Endothelial cell (in vitro differentiated cells): ENCODE data around the gene TARP.

Experiments
- DNase-seq: peaks from one replicate; pipeline ENCODE4 v3.0.0; 2021; ENCODE audit warnings: low spot score
- H3K27ac Mint-ChIP-seq: one replicate; pipeline ENCODE4 v1.8.0; 2021; ENCODE audit warnings: mixed read lengths, inconsistent platforms; ENCODE audit not compliant: unreplicated experiment
- H3K27me3 Mint-ChIP-seq: one replicate; pipeline ENCODE4 v1.8.0; 2021; ENCODE audit warnings: mild to moderate bottlenecking, moderate library complexity, mixed read lengths, inconsistent platforms; ENCODE audit not compliant: unreplicated experiment
- H3K36me3 Mint-ChIP-seq: one replicate; pipeline ENCODE4 v1.8.0; 2021; ENCODE audit warnings: mild to moderate bottlenecking, low read depth, mixed read lengths, inconsistent platforms; ENCODE audit not compliant: unreplicated experiment
- H3K4me1 Mint-ChIP-seq: one replicate; pipeline ENCODE4 v1.8.0; 2021; ENCODE audit warnings: mild to moderate bottlenecking, mixed read lengths, inconsistent platforms; ENCODE audit not compliant: unreplicated experiment
- H3K4me3 Mint-ChIP-seq: one replicate; pipeline ENCODE4 v1.8.0; 2021; ENCODE audit warnings: mild to moderate bottlenecking, mixed read lengths, inconsistent platforms; ENCODE audit not compliant: unreplicated experiment
- H3K9me3 Mint-ChIP-seq: one replicate; pipeline ENCODE4 v1.8.0; 2021; ENCODE audit warnings: mixed read lengths, inconsistent platforms; ENCODE audit not compliant: unreplicated experiment
- CTCF ChIP-seq: fragments of 200-600 bp; sonication (generic); IDR thresholded peaks from one replicate; pipeline ENCODE4 v1.5.0; 2021; ENCODE audit warnings: antibody characterized with exemption; ENCODE audit not compliant: unreplicated experiment

The TARP gene

GRCh38 chr7:38303866-38304265, 30.4 kb upstream of the TARP start:
- no peak for TF ChIP-seq CTCF
- no peak overlapping the region for H3K27ac Mint-ChIP-seq
- peaks cover 4% of the 10 kb centered on the region for H3K27me3 Mint-ChIP-seq
- no peaks in the 10 kb centered on the region for H3K9me3 Mint-ChIP-seq
- no peak for DNase-seq
- H3K4me3 Mint-ChIP-seq, result no peak overlapping the region
- no peaks in the 10 kb centered on the region for H3K36me3 Mint-ChIP-seq
- no peaks in the 10 kb centered on the region for H3K4me1 Mint-ChIP-seq

GRCh38 chr7:38300175-38300574, 26.7 kb upstream of the TARP start:
- Mint-ChIP-seq H3K9me3 (no peaks in the 10 kb centered on the region), H3K36me3 (no peaks in the 10 kb centered on the region), H3K27me3 (peaks cover 3% of the 10 kb centered on the region), H3K4me3 (no peak overlapping the region), H3K4me1 (no peaks in the 10 kb centered on the region), H3K27ac (no peak overlapping the region)
- no peak for DNase-seq
- no peak for TF ChIP-seq CTCF

- Mint-ChIP-seq H3K4me3 (no peak overlapping the region), H3K27ac (no peak overlapping the region), H3K9me3 (no peaks in the 10 kb centered on the region), H3K36me3 (no peaks in the 10 kb centered on the region), H3K4me1 (no peaks in the 10 kb centered on the region), H3K27me3 (no peaks in the 10 kb centered on the region)
- TF ChIP-seq CTCF, result no peak
- no peak for DNase-seq
Measured at GRCh38 chr7:38299275-38299931, 26.0 kb upstream of the TARP start.

- Mint-ChIP-seq H3K4me1 (no peaks in the 10 kb centered on the region), H3K4me3 (no peak overlapping the region), H3K27me3 (no peaks in the 10 kb centered on the region), H3K36me3 (no peaks in the 10 kb centered on the region), H3K9me3 (no peaks in the 10 kb centered on the region), H3K27ac (no peak overlapping the region)
- TF ChIP-seq CTCF, result no peak
- no peak for DNase-seq
Measured at GRCh38 chr7:38296059-38296857, 22.8 kb upstream of the TARP start.

GRCh38 chr7:38294926-38295325, 21.5 kb upstream of the TARP start:
- no peak for TF ChIP-seq CTCF
- no peaks in the 10 kb centered on the region for H3K4me1 Mint-ChIP-seq
- no peaks in the 10 kb centered on the region for H3K27me3 Mint-ChIP-seq
- no peak overlapping the region for H3K27ac Mint-ChIP-seq
- H3K36me3 Mint-ChIP-seq, result no peaks in the 10 kb centered on the region
- no peak overlapping the region for H3K4me3 Mint-ChIP-seq
- no peaks in the 10 kb centered on the region for H3K9me3 Mint-ChIP-seq
- DNase-seq, result no peak
